GM18505 (cell line): ENCODE results near the gene MATCAP1.

Experiments used
- ATAC-seq: cut with Tn5 transposase; IDR thresholded peaks from one replicate; pipeline ENCODE4 v1.9.1; 2021; ENCODE audit not compliant: unreplicated experiment
- POLR2A ChIP-seq: IDR thresholded peaks from 4 replicates; pipeline ENCODE4 v1.6.1; 2011; ENCODE audit warnings: borderline replicate concordance; ENCODE audit not compliant: insufficient read depth, insufficient read length; ENCODE audit errors: extremely low read depth

The MATCAP1 gene

DNA sequence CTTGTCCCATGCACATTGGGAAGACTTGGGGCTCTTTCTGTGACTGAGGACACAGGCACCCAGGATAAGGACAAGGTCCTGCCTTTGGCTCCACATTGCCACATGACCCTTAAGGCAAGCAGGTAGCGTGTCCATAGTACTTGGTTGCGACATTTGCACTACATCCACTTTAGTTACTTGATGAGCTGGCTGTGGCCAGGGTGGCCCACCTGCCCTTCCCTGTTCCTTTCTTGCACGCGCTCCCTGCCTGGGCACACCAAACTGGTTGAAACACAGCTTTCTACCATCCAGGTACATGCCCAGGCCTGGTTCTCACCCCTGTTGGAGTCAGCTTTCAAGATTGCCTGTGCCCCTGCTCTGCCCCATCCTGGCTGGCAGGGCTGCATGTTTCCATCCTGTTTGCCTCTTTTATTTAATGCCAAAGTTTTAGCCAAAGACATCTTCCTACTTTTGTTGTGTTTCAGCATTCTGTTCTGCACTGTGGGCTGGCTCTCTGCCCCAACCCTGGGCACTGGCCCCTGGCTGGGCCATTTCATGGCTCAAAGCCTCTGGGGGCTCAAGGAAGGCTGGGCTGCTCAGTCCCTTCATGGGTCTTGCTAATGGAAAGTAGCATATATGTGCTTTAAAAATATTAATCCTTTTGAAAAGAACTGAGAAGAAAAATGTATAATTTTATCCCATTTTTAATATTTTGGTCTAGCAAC is 36.2 kb downstream of the MATCAP1 start:
- no peak for TF ChIP-seq POLR2A
- ATAC-seq: no peak

DNA sequence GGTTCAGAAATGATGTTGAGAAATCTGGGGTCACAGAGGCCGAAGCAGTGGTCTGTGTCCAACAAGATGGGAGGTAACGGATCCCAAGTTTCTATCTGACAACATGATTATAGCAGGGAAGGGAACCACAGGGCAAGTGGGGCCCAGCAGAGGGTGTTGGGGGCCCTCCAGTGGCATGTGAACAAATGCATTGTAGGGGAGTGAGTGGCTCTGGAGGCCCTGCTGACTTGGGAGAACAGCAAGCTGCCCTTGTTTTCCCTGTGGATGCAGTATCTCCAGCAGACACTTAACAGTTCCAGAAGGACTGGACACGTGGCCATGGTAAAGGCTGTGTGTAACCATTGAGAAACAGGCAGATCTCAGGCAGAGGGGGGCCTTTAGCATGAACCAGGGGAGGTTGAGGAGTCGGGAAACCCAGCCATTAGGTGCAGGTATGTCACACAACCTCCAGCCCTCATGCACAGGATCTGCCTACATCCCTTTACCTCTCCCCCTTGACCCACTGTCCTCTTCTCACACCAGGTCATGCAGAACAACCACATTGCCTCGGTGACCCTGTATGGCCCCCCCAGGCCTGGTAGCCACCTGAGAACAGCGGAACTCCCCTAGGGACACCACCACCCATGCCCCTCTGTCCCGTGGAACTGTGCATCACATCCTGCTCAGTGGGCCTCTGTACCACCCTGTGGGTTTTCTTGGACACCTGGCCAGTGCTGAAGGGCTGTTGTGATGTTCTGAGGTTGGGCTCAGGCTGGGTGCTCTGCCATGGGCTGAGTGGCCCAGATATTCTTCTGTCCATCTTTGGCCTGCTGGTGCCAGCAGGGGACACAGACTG is 37.0 kb downstream of the MATCAP1 start:
- no peak for ATAC-seq
- no peak for TF ChIP-seq POLR2A

DNA sequence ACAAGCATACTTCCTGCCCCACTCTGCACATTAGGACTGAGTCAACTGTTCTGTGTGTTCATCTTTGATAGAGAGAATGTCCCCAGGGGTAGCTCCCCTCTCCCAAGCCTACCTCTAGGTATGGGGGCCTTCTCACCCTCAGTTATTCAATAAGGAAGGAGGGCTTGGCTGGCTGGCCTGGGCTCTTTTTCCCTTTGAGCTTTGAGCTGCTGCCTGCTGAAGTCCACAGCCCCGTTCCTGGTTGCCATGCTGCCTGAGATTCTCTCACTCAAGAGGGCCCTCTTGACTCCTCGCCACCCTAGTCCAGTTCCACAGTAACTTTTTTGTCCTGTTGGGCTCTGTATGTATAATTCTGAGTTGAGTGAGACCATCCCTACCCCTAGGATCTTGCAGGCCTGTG is 38.0 kb downstream of the MATCAP1 start:
- ATAC-seq: no peak
- TF ChIP-seq POLR2A: no peak

DNA sequence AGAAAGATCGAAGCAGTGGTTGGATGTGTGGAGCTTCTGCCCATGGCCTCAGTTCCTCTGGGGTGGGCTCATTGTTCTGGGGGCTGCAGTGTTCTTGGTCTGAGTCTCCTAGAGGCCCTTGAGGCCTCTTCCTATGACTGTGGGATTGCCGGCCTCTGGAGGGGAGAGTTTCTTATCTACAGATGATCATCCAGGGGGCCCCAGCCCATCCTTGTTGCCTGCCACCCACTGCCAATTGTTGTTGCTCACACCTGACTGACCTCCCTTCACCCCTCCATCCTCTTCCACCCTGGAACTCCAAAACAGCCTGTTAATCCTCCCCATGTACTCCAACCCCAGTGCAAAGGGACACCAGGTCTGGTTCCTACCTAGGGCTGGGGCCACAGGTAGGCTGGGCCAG is 38.8 kb downstream of the MATCAP1 start:
- TF ChIP-seq POLR2A: no peak
- ATAC-seq: no peak

DNA sequence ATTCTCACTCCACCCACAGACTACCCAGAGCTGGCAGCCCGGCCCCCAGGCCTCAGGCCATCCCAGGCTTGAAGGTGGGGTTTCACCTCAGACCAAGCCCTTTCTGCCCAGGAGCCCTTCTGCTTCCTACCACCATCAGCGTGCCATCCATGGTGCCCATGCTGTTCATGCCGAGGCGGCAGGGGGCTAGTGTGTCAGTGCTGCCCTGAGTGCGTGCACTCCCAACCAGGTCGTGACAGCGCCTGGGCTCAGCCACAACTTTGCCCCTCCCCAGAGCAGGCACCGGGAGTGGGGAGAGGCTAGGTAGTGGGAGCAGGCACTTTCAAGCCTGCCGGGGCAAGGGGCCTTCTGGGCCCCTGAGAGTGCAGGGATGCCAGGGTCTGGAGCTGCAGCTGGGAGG is 41.4 kb downstream of the MATCAP1 start:
- no peak for TF ChIP-seq POLR2A
- no peak for ATAC-seq

DNA sequence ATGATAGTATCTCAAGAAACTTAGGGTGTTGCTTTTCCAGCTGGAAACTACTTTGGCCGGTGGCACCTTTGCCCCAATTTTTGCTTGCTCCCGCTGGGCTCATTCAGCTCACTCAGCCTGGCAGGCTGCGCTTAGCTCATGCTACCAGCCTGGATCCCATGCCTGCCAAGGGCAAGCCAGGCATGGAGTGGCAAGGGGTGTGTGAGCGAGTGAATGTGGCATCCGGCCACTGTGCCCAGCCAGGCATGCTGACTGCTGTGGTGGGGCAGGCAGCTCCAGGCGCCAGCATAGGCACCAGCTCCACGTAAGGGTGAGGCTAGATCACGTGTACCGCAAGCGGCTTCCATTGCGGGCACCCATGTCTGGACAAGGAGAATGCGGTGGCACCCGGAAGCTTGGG is 42.4 kb downstream of the MATCAP1 start:
- no peak for TF ChIP-seq POLR2A
- no peak for ATAC-seq

DNA sequence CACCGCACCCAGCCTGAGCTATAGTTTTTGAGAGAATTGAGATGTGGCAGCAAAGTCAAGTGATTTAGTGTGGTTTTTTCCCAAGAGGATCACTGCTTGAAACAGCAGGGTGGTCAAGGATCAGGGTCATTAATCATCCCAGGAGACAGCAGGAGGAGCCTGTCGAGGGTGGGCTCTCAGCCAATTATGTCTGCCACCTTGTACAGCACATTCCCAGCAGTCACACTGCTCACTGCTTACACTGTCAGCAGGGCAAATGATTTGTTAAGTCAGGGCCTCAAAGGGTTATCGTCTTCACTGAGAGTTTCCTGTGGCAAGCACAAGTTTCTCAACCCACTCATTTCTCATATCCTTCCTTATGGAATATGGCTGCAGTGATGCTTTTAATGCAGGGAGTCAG is 46.2 kb downstream of the MATCAP1 start:
- no peak for ATAC-seq
- no peak for TF ChIP-seq POLR2A

DNA sequence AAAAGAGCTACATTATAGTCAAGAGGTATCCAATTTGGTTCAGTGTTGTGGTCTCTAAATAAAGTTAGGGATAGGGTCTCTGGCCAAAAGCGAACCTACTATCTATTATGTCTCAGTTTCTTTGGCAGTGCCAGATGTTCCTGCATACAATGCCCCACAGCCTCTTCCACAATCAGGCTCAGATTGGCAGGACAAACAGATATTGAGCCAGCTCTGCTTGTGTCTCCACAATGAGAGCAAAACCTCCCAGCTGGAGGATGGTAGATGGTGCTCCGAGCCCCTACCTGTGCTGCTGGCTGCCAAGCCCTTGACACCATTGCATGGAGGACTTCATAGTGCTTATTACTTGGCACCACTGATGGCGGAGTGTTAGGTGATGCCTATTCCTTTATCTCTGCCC is 54.3 kb downstream of the MATCAP1 start:
- no peak for TF ChIP-seq POLR2A
- ATAC-seq: no peak

DNA sequence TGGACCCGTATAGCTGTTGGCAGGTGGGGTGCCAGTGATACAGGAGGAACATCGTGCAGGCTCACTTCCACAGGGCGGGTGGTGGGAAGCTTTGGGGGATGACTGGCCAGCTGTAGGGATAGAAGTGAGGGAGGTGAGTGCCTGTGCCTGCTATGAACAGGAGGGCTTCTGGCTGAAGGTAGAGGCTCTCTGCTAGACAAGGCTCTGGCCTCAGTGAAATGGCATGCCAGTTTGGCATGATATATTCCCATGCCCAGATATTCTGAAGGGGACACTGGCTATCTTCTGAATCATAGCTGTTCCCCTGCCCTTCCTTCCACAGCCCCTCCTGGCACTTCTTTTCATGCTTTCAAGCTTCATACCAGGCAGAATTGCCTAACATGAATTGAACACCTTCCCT is 54.9 kb downstream of the MATCAP1 start:
- no peak for ATAC-seq
- no peak for TF ChIP-seq POLR2A

DNA sequence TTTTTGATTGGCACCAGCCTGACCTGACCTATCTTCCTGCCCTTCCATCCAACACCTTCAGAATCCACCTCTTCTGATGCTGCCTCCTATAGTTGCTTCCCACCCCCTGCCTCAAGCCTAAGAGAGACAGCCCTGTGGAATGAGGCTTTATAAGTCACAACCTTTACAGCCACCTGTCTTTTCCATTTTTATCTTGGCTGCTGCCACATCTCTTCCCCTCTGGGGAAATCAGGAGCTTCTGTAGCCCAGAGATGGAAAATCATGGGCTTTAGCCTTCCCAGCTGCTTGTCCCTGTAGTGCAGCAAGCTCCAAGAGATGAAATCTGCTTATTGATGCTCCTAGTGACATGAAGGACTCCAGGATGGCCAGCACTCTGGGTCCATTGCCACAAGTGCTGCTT is 55.3 kb downstream of the MATCAP1 start:
- no peak for ATAC-seq
- TF ChIP-seq POLR2A: no peak
